Ishikawa (cell line): ENCODE measurements around the gene SNHG17.

Experiments
- EP300 ChIP-seq: IDR thresholded peaks from 2 replicates; pipeline ENCODE4 v1.6.1; 2012; ENCODE audit warnings: borderline replicate concordance
- RAD21 ChIP-seq: IDR thresholded peaks from 2 replicates; pipeline ENCODE4 v1.6.1; 2012; ENCODE audit warnings: low read depth
- TAF1 ChIP-seq: IDR thresholded peaks from 2 replicates; pipeline ENCODE4 v1.6.1; 2012; ENCODE audit warnings: low read depth, mild to moderate bottlenecking
- TEAD4 ChIP-seq: IDR thresholded peaks from 2 replicates; pipeline ENCODE4 v1.6.1; 2012
- TF ChIP-seq, protein P1 (sequence below): IDR thresholded peaks from 2 replicates; pipeline ENCODE4 v1.6.1; 2012
- TF ChIP-seq, protein P2 (sequence below): IDR thresholded peaks from 2 replicates; pipeline ENCODE4 v1.6.1; 2012

DNA sequence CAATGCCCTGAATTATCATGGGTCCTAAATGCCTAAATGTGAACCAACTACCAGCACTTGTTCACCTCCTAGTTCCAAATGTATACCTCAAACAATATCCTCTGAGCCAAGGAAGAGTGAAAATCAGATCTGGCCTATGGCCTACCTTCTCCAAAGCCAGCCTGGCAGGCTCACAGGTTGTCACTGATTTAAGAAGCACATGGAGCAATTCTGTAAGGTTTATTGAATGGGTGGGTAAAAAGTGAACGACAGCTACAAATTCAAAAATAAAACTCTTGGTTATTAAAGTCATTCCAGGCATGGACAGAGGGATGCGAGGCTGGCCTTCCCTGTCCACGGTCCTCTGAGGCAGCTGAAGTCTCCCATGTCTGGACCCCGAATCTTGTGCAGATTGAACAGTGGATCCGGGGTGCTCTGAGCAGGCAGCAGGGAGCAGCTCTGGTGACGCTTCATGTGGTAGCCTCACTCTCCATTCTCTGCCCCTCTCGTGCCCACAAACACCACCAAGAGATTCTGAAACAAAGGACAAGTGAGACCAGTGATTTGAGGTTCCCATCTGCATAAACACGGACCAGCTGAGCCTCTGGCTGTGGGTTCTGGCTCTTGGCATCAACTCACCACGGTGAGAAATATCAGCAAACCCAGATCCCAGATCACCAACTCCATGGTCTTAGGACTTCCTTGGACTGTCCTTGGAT lies 14.6 kb downstream of the SNHG17 start:
- TF ChIP-seq, protein P1, sequence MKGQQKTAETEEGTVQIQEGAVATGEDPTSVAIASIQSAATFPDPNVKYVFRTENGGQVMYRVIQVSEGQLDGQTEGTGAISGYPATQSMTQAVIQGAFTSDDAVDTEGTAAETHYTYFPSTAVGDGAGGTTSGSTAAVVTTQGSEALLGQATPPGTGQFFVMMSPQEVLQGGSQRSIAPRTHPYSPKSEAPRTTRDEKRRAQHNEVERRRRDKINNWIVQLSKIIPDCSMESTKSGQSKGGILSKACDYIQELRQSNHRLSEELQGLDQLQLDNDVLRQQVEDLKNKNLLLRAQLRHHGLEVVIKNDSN = no peak
- TF ChIP-seq RAD21 = no peak
- TF ChIP-seq TAF1 = no peak
- TF ChIP-seq, protein P2, sequence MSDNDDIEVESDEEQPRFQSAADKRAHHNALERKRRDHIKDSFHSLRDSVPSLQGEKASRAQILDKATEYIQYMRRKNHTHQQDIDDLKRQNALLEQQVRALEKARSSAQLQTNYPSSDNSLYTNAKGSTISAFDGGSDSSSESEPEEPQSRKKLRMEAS = no peak
- TF ChIP-seq EP300 = no peak
- TF ChIP-seq TEAD4 = no peak
